ENCODE data around the gene CAMK2D.

CAMK2D gene

DNA sequence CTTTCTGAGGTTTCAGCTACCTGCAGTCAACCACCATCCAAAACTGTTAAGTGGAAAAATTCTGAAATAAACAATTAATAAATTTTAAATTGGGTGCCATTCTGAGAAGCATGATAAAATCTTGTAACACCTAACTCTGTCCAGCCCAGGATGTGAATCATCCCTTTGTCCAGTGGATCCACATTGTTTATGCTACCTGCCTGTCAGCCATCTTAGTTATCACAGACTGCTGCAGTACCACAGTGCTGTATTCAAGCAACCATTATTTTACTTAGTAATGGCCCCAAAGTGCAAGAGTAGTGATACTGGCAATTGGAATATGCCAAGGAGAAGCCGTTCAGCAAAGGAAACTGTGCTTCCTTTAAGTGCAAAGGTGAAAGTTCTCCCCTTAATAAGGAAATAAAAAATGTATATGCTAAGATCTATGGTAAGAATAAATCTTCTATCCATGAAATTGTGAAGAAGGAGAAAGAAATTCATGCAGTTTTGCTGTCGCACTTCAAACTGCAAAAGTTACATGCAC, 20.6 kb downstream of the CAMK2D start:
- TF ChIP-seq, protein P1, sequence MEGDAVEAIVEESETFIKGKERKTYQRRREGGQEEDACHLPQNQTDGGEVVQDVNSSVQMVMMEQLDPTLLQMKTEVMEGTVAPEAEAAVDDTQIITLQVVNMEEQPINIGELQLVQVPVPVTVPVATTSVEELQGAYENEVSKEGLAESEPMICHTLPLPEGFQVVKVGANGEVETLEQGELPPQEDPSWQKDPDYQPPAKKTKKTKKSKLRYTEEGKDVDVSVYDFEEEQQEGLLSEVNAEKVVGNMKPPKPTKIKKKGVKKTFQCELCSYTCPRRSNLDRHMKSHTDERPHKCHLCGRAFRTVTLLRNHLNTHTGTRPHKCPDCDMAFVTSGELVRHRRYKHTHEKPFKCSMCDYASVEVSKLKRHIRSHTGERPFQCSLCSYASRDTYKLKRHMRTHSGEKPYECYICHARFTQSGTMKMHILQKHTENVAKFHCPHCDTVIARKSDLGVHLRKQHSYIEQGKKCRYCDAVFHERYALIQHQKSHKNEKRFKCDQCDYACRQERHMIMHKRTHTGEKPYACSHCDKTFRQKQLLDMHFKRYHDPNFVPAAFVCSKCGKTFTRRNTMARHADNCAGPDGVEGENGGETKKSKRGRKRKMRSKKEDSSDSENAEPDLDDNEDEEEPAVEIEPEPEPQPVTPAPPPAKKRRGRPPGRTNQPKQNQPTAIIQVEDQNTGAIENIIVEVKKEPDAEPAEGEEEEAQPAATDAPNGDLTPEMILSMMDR (IDR thresholded peaks at IDR 0.05; ENCODE audit: borderline replicate concordance, extremely low read depth, low read length, poor library complexity, severe bottlenecking), result no peak
- no peak for TF ChIP-seq EZH2 (IDR thresholded peaks at IDR 0.05; ENCODE audit: borderline replicate concordance, low read depth, low read length, severe bottlenecking)
- no peak overlapping the region for H3K4me3 ChIP-seq (ENCODE audit: low read depth in 1 of 2, low read length in 2 of 2)
- H3K4me1 ChIP-seq (ENCODE audit: insufficient read depth, low read length), result no peaks in the 10 kb centered on the region
- H2AFZ ChIP-seq (ENCODE audit: low read depth, low read length), result no peak overlapping the region
- ATAC-seq (ENCODE audit: insufficient read depth, low read depth) (no peak), DNase-seq (no peak)
- H3K79me2 ChIP-seq (ENCODE audit: insufficient read depth, low read length), result no peaks in the 10 kb centered on the region
- H4K20me1 ChIP-seq (ENCODE audit: insufficient read depth, low read length), result no peaks in the 10 kb centered on the region
- no peaks in the 10 kb centered on the region for H3K27me3 ChIP-seq (ENCODE audit: insufficient read depth, low read length, poor library complexity)
- H3K4me2 ChIP-seq (ENCODE audit: insufficient read depth, low read length), result no peak overlapping the region
- no peak overlapping the region for H3K9ac ChIP-seq (ENCODE audit: low read depth, low read length)
- H3K9me3 ChIP-seq (ENCODE audit: insufficient read depth, low read length, severe bottlenecking), result no peaks in the 10 kb centered on the region
- no peaks in the 10 kb centered on the region for H3K36me3 ChIP-seq (ENCODE audit: insufficient read depth, low read length)
- no peak overlapping the region for H3K27ac ChIP-seq (ENCODE audit: low read length)

DNA sequence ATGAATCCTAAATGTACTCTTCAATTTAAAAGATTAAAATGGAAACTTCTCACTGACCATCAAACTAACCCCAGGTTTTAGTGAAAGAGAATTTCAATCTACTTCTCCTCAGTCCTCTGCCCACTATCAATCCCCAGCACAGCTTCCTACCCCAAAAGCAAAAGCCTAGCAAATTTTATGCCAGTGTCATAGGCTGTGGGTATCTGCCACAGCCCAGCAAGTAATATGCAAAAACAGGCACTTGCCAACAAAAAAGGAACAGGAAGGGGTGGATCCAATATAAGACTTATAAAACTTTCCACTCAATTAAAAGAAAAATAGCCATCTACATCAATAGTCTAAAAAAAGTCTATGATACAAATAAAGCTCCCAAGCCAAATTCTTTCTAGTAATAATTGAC, 22.3 kb downstream of the CAMK2D start:
- Histone ChIP-seq H3K27me3 (ENCODE audit: insufficient read depth, low read length, poor library complexity) (no peaks in the 10 kb centered on the region), H3K36me3 (ENCODE audit: insufficient read depth, low read length) (no peaks in the 10 kb centered on the region), H4K20me1 (ENCODE audit: insufficient read depth, low read length) (no peaks in the 10 kb centered on the region), H3K9ac (ENCODE audit: low read depth, low read length) (no peak overlapping the region), H3K4me2 (ENCODE audit: insufficient read depth, low read length) (no peak overlapping the region), H3K9me3 (ENCODE audit: insufficient read depth, low read length, severe bottlenecking) (no peaks in the 10 kb centered on the region), H3K4me3 (ENCODE audit: low read depth in 1 of 2, low read length in 2 of 2) (no peak overlapping the region), H3K27ac (ENCODE audit: low read length) (no peak overlapping the region), H3K79me2 (ENCODE audit: insufficient read depth, low read length) (no peaks in the 10 kb centered on the region), H2AFZ (ENCODE audit: low read depth, low read length) (no peak overlapping the region), H3K4me1 (ENCODE audit: insufficient read depth, low read length) (no peaks in the 10 kb centered on the region)
- no peak for TF ChIP-seq EZH2 (IDR thresholded peaks at IDR 0.05; ENCODE audit: borderline replicate concordance, low read depth, low read length, severe bottlenecking)
- TF ChIP-seq, protein P1 (IDR thresholded peaks at IDR 0.05; ENCODE audit: borderline replicate concordance, extremely low read depth, low read length, poor library complexity, severe bottlenecking), result no peak
- ATAC-seq (ENCODE audit: insufficient read depth, low read depth) (no peak), DNase-seq (no peak)

DNA sequence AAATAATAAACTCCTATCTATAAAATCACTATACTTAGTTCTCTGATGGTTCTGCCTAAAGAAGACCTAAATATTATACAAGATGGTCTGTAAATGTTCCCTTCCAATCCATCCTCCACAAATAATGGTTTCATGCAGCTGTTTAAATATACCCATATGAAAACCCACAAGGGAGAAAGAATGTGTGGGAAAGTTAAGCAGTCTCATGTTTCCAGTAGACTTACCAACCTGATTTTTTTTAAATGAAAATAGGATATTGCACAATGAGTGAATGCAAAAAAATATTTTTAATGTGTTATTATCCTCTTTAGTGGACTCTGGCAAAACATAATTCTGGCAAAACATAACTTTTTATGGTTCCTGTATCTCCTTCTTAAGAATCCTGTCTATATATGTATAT, 23.3 kb downstream of the CAMK2D start:
- no peaks in the 10 kb centered on the region for H3K79me2 ChIP-seq (ENCODE audit: insufficient read depth, low read length)
- DNase-seq (no peak), ATAC-seq (ENCODE audit: insufficient read depth, low read depth) (no peak)
- no peaks in the 10 kb centered on the region for H3K4me1 ChIP-seq (ENCODE audit: insufficient read depth, low read length)
- H3K9me3 ChIP-seq (ENCODE audit: insufficient read depth, low read length, severe bottlenecking), result no peaks in the 10 kb centered on the region
- H3K4me2 ChIP-seq (ENCODE audit: insufficient read depth, low read length), result no peak overlapping the region
- H3K27me3 ChIP-seq (ENCODE audit: insufficient read depth, low read length, poor library complexity), result no peaks in the 10 kb centered on the region
- no peak overlapping the region for H3K4me3 ChIP-seq (ENCODE audit: low read depth in 1 of 2, low read length in 2 of 2)
- TF ChIP-seq, protein P1 (IDR thresholded peaks at IDR 0.05; ENCODE audit: borderline replicate concordance, extremely low read depth, low read length, poor library complexity, severe bottlenecking), result no peak
- TF ChIP-seq EZH2 (IDR thresholded peaks at IDR 0.05; ENCODE audit: borderline replicate concordance, low read depth, low read length, severe bottlenecking), result no peak
- H4K20me1 ChIP-seq (ENCODE audit: insufficient read depth, low read length), result no peaks in the 10 kb centered on the region
- no peak overlapping the region for H3K27ac ChIP-seq (ENCODE audit: low read length)
- H3K36me3 ChIP-seq (ENCODE audit: insufficient read depth, low read length), result no peaks in the 10 kb centered on the region
- H2AFZ ChIP-seq (ENCODE audit: low read depth, low read length), result no peak overlapping the region
- no peak overlapping the region for H3K9ac ChIP-seq (ENCODE audit: low read depth, low read length)

DNA sequence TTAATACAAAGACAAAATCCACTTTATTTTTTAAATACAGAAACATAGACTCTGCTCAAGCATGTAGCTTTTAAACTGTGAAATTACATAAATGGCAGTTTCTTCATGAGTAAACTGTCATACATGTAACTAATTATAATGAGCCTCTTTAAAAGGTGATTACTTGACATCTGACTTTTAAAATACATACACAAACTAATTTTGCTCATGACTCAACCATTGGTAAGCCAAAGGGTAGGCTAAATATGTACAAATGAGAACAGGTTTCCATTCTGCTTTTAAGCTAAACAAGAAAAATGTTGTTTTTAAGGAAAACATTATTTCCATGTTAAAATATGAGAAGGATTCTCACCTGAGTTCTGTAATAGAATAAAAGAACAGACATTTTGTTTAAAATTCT, 27.9 kb downstream of the CAMK2D start:
- Histone ChIP-seq H3K9ac (ENCODE audit: low read depth, low read length) (no peak overlapping the region), H3K36me3 (ENCODE audit: insufficient read depth, low read length) (no peaks in the 10 kb centered on the region), H3K9me3 (ENCODE audit: insufficient read depth, low read length, severe bottlenecking) (no peaks in the 10 kb centered on the region), H3K4me1 (ENCODE audit: insufficient read depth, low read length) (no peaks in the 10 kb centered on the region), H3K4me3 (ENCODE audit: low read depth in 1 of 2, low read length in 2 of 2) (no peak overlapping the region), H3K27me3 (ENCODE audit: insufficient read depth, low read length, poor library complexity) (no peaks in the 10 kb centered on the region), H3K27ac (ENCODE audit: low read length) (no peak overlapping the region), H3K79me2 (ENCODE audit: insufficient read depth, low read length) (no peaks in the 10 kb centered on the region), H2AFZ (ENCODE audit: low read depth, low read length) (no peak overlapping the region), H4K20me1 (ENCODE audit: insufficient read depth, low read length) (no peaks in the 10 kb centered on the region), H3K4me2 (ENCODE audit: insufficient read depth, low read length) (no peak overlapping the region)
- DNase-seq, result no peak
- ATAC-seq (ENCODE audit: insufficient read depth, low read depth), result no peak
- TF ChIP-seq EZH2 (IDR thresholded peaks at IDR 0.05; ENCODE audit: borderline replicate concordance, low read depth, low read length, severe bottlenecking), result no peak
- TF ChIP-seq, protein P1 (IDR thresholded peaks at IDR 0.05; ENCODE audit: borderline replicate concordance, extremely low read depth, low read length, poor library complexity, severe bottlenecking), result no peak

Data from DND-41 (cell line).